Neural cell (in vitro differentiated cells): ENCODE results near the gene PLEKHG7. TPM values are rescaled to one million over a fixed set of nuclear protein-coding genes. Genes with fewer than 3 reads are reported as not detected.

ENCODE experiments used
- H2AFZ ChIP-seq: fragments of 200-600, 300-800 bp; sonication (generic), shearing (Covaris generic); 2 replicates; pipeline ENCODE4 v1.6.0; 2014; ENCODE audit warnings: low read depth, mild to moderate bottlenecking, antibody characterized with exemption, low read length, moderate library complexity
- H3F3A ChIP-seq: fragments of 200-600 bp; shearing (Covaris generic); 2 replicates; pipeline ENCODE4 v1.6.1; 2016; ENCODE audit warnings: mild to moderate bottlenecking, moderate library complexity, mixed read lengths, antibody characterized with exemption, low read length; ENCODE audit not compliant: insufficient read depth, poor library complexity, severe bottlenecking
- H3K27ac ChIP-seq: fragments of 200-600, 300-800 bp; sonication (generic), shearing (Covaris generic); 2 replicates; pipeline ENCODE4 v1.5.1; 2014; ENCODE audit warnings: mild to moderate bottlenecking, low read length, moderate library complexity
- H3K27me3 ChIP-seq: fragments of 300-800, 200-600 bp; sonication (generic), shearing (Covaris generic); 2 replicates; pipeline ENCODE4 v1.6.0; 2014; ENCODE audit warnings: mild to moderate bottlenecking, low read depth, low read length, moderate library complexity; ENCODE audit not compliant: insufficient read depth
- H3K36me3 ChIP-seq: fragments of 300-800, 200-600 bp; sonication (generic), shearing (Covaris generic); 2 replicates; pipeline ENCODE4 v1.5.1; 2014; ENCODE audit warnings: mild to moderate bottlenecking, antibody characterized with exemption, low read length, moderate library complexity; ENCODE audit not compliant: insufficient read depth
- H3K4me2 ChIP-seq: fragments of 300-800, 200-600 bp; sonication (generic), shearing (Covaris generic); 2 replicates; pipeline ENCODE4 v1.6.0; 2014; ENCODE audit warnings: mild to moderate bottlenecking, low read length
- H3K4me3 ChIP-seq: fragments of 300-800, 200-600 bp; sonication (generic), shearing (Covaris generic); 2 replicates; pipeline ENCODE4 v1.5.1; 2014; ENCODE audit warnings: mild to moderate bottlenecking, low read length, moderate library complexity
- H3K79me2 ChIP-seq: fragments of 200-600 bp; shearing (Covaris generic); replicated peaks from 2 replicates; pipeline ENCODE4 v1.6.0; 2014; ENCODE audit warnings: mild to moderate bottlenecking, low read length, moderate library complexity; ENCODE audit not compliant: insufficient read depth
- H3K9ac ChIP-seq: fragments of 300-800, 200-600 bp; sonication (generic), shearing (Covaris generic); 2 replicates; pipeline ENCODE4 v1.6.1; 2016; ENCODE audit warnings: mild to moderate bottlenecking, low read length, mixed read lengths
- H3K9me2 ChIP-seq: fragments of 200-600 bp; shearing (Covaris generic); 2 replicates; pipeline ENCODE4 v1.6.1; 2016; ENCODE audit warnings: mild to moderate bottlenecking, low read length, mixed read lengths; ENCODE audit not compliant: insufficient read depth
- H3K9me3 ChIP-seq: fragments of 200-600, 300-800 bp; sonication (generic), shearing (Covaris generic); 2 replicates; pipeline ENCODE4 v1.6.1; 2016; ENCODE audit warnings: mild to moderate bottlenecking, mixed run types, low read length, moderate library complexity, mixed read lengths
- H4K20me1 ChIP-seq: fragments of 200-600 bp; shearing (Covaris generic); 2 replicates; pipeline ENCODE4 v1.6.1; 2016; ENCODE audit warnings: mild to moderate bottlenecking, mixed run types; ENCODE audit not compliant: insufficient read depth
- EP300 ChIP-seq: fragments of 450-650 bp; conservative IDR thresholded peaks from 2 replicates; pipeline ENCODE4 v1.6.1; 2014; ENCODE audit warnings: antibody characterized with exemption, mild to moderate bottlenecking, moderate library complexity; ENCODE audit not compliant: poor library complexity, severe bottlenecking
- EZH2 ChIP-seq: fragments of 200-600, 300-800 bp; shearing (Covaris generic), sonication (generic); IDR thresholded peaks from 2 replicates; pipeline ENCODE4 v1.6.1; 2014; ENCODE audit warnings: antibody characterized with exemption, low read length, borderline replicate concordance, mild to moderate bottlenecking; ENCODE audit not compliant: insufficient read depth, poor library complexity, severe bottlenecking
- MXI1 ChIP-seq: fragments of 450-650 bp; conservative IDR thresholded peaks from 2 replicates; pipeline ENCODE4 v1.6.1; 2014; ENCODE audit warnings: antibody characterized with exemption, mild to moderate bottlenecking; ENCODE audit not compliant: poor library complexity, severe bottlenecking
- POLR2AphosphoS5 ChIP-seq: IDR thresholded peaks from 2 replicates; pipeline ENCODE4 v1.6.1; 2012
- RAD21 ChIP-seq: fragments of 450-650 bp; conservative IDR thresholded peaks from 2 replicates; pipeline ENCODE4 v1.6.1; 2014; ENCODE audit warnings: antibody characterized with exemption, mild to moderate bottlenecking, moderate library complexity
- REST ChIP-seq: IDR thresholded peaks from 2 replicates; pipeline ENCODE4 v1.6.1; 2012; ENCODE audit warnings: borderline replicate concordance
- SMC3 ChIP-seq: fragments of 450-650 bp; conservative IDR thresholded peaks from 2 replicates; pipeline ENCODE4 v1.6.1; 2014; ENCODE audit warnings: antibody characterized with exemption, mild to moderate bottlenecking, moderate library complexity; ENCODE audit not compliant: poor library complexity
- TAF1 ChIP-seq: IDR thresholded peaks from 2 replicates; pipeline ENCODE4 v1.6.1; 2012; ENCODE audit warnings: low read depth
- polyA plus RNA-seq: library from polyadenylated mRNA; depleted of rRNA; stranded (reverse); fragments of >200 nt; gene quantifications from 2 replicates; pipeline ENCODE4 v1.2.3, GENCODE V29; 2014
- TF ChIP-seq, protein P1 (sequence below): fragments of 450-650 bp; IDR thresholded peaks from 2 replicates; pipeline ENCODE4 v1.5.1; 2014; ENCODE audit warnings: antibody characterized with exemption, mild to moderate bottlenecking, moderate library complexity; ENCODE audit not compliant: poor library complexity, severe bottlenecking

PLEKHG7 gene
- polyA plus RNA-seq, 1 donor from 2014 or later = not detected

- no peak overlapping the region for H3K9ac ChIP-seq
- H3K27ac ChIP-seq = no peak overlapping the region
- no peaks in the 10 kb centered on the region for H4K20me1 ChIP-seq
- H3K36me3 ChIP-seq = no peaks in the 10 kb centered on the region
- H3F3A ChIP-seq = no peaks in the 10 kb centered on the region
- no peak overlapping the region for H3K4me2 ChIP-seq
- no peak for TF ChIP-seq POLR2AphosphoS5
- no peak for TF ChIP-seq EZH2
- TF ChIP-seq, protein P1, sequence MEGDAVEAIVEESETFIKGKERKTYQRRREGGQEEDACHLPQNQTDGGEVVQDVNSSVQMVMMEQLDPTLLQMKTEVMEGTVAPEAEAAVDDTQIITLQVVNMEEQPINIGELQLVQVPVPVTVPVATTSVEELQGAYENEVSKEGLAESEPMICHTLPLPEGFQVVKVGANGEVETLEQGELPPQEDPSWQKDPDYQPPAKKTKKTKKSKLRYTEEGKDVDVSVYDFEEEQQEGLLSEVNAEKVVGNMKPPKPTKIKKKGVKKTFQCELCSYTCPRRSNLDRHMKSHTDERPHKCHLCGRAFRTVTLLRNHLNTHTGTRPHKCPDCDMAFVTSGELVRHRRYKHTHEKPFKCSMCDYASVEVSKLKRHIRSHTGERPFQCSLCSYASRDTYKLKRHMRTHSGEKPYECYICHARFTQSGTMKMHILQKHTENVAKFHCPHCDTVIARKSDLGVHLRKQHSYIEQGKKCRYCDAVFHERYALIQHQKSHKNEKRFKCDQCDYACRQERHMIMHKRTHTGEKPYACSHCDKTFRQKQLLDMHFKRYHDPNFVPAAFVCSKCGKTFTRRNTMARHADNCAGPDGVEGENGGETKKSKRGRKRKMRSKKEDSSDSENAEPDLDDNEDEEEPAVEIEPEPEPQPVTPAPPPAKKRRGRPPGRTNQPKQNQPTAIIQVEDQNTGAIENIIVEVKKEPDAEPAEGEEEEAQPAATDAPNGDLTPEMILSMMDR = no peak
- TF ChIP-seq SMC3 = no peak
- TF ChIP-seq RAD21 = no peak
- TF ChIP-seq MXI1 = no peak
- TF ChIP-seq REST = no peak
- TF ChIP-seq TAF1 = no peak
- TF ChIP-seq EP300 = no peak
- H2AFZ ChIP-seq = no peak overlapping the region
- no peaks in the 10 kb centered on the region for H3K9me3 ChIP-seq
- H3K27me3 ChIP-seq = no peaks in the 10 kb centered on the region
- H3K79me2 ChIP-seq = no peaks in the 10 kb centered on the region
- no peaks in the 10 kb centered on the region for H3K9me2 ChIP-seq
- no peak overlapping the region for H3K4me3 ChIP-seq
Observed at GRCh38 chr12:92765871-92766270, 63.1 kb downstream of the PLEKHG7 start.

DNA sequence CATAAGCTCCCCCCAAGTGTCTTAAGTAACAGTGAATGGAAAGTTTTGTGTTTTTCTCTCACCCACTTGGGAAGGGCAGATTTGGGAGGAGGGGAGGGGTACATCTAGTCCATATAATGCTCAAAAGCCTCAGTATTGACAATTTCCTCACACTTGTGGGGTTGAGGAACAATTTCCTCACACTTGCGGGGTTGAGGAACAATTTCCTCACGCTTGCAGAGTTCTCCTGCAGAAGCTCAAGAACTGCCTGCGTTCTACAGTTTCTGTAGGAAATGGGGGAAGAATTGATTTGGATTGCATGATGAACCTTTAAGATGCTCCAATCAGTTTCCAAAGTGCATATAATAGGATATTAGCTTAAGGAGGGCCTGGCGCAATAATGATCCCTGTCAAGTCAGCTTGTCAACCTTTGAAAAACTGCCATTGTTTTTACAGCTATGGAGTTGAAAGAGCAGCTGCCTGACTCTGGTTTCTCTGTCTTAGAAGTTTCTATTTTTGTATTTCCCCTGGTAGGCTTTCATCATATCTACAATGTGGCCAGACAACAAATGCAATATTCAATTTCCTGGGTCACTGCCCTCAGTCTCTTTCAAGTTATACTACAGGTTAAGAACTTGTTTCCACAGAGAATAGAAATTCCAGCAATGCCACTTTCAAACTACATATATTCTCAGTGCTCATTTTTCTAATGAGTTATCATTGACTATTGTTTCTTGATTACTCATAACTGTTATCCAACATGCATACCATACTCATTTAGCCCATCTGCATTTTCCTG lies 66.5 kb downstream of the PLEKHG7 start:
- Histone ChIP-seq H4K20me1 (no peaks in the 10 kb centered on the region), H3K27me3 (no peaks in the 10 kb centered on the region), H3K9ac (no peak overlapping the region), H2AFZ (no peak overlapping the region), H3K4me2 (peak overlapping the region; percentile 25), H3K79me2 (no peaks in the 10 kb centered on the region), H3K4me3 (peak overlapping the region; percentile 32), H3K36me3 (no peaks in the 10 kb centered on the region), H3K9me2 (no peaks in the 10 kb centered on the region), H3F3A (no peaks in the 10 kb centered on the region), H3K27ac (peak overlapping the region; percentile 55), H3K9me3 (no peaks in the 10 kb centered on the region)
- TF ChIP-seq EZH2 (no peak), REST (peak; percentile 16), POLR2AphosphoS5 (peak; percentile 37)
